Gastroesophageal sphincter (tissue), 3 donors: Measurements from ENCODE around the gene OVCH1.

Experiments
- CTCF ChIP-seq, 4 experiments: fragments of 200-600 bp in 2 of 4; fragments of 450-650 bp in 2 of 4; sonication (generic) in 1 of 4; IDR thresholded peaks; one replicate each; pipeline ENCODE4 v1.5.1; 2017 to 2019; ENCODE audit warnings: antibody characterized with exemption in 4 of 4, mild to moderate bottlenecking in 2 of 4, moderate library complexity in 2 of 4
- POLR2A ChIP-seq, 2 donors: fragments of 450-650 bp; IDR thresholded peaks; one replicate each; pipeline ENCODE4 v1.6.1; 2017; ENCODE audit warnings: antibody characterized with exemption in 2 of 2, mild to moderate bottlenecking in 2 of 2, moderate library complexity in 1 of 2
- POLR2AphosphoS5 ChIP-seq: sonication (generic); formaldehyde crosslinking; IDR thresholded peaks from one replicate; pipeline ENCODE4 v1.6.1; 2017; ENCODE audit warnings: antibody characterized with exemption

DNA sequence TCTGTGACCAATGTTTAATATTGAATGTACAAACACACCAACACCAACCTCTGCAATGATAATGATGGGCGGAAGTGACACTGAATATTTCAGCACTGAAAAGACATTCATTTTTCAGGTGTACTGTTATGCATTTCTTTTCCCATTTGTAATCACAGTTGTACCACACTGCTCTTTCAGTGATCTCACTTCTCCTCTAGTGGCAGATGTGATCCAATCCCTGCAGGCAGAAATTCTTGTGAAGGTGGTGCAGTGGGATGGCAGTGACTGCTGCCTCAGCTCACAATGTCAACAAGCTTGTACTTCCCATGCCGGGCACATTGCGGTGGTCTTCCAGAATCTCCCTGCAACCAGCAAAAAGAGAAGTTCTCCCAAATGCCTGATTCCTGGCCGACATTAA, 93.5 kb downstream of the OVCH1 start:
- TF ChIP-seq CTCF (IDR thresholded peaks at IDR 0.05), result no peak
- TF ChIP-seq POLR2A (IDR thresholded peaks at IDR 0.05), result no peak
- TF ChIP-seq POLR2AphosphoS5, result no peak
